ENCODE results near the gene PLET1. TPM values are rescaled to one million over a fixed set of nuclear protein-coding genes. Genes with fewer than 3 reads are reported as not detected.

Gene PLET1
- polyA plus RNA-seq, 6 donors from 2014 or later, result 0.98 TPM; not detected in 5

DNA sequence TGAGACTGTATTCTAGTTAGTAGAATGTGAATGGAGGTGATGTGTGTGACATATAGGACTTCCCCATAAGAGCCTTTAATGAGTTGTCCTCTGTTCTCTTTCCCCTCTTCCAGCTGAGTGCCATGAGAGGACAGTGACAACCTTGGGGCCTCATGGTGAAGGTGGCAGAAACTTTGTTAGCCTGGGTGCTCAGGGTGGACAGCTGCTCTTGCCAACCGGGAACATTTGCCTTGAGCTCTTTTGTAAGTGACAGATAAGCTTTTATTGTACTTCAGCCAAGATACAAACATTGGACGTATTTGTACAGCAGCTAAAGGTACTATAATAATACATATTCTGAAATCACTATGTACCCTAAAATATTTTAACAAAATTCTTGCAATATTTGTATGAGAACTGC lies 33.0 kb upstream of the PLET1 start:
- peaks cover 0 to 2% (median 0%) of the 10 kb centered on the region in 7 donors for H3K9me3 Mint-ChIP-seq
- H3K4me1 Mint-ChIP-seq, result peaks cover 4 to 16% (median 10%) of the 10 kb centered on the region in 3 donors
- H3K27ac Mint-ChIP-seq, result no peak overlapping the region

GRCh38 chr11:112292785-112293407 lies 32.2 kb upstream of the PLET1 start:
- H3K4me3 Mint-ChIP-seq, result no peak overlapping the region
- DNase-seq, result no peak
- peaks cover 0 to 5% (median 0%) of the 10 kb centered on the region in 3 donors for H3K27me3 Mint-ChIP-seq
- no peak for ATAC-seq (ENCODE audit: low read depth in 2 of 2)
- peaks cover 0 to 4% of the 10 kb centered on the region in 2 donors for H3K36me3 Mint-ChIP-seq
- H3K4me1 Mint-ChIP-seq, result peaks cover 4 to 16% (median 10%) of the 10 kb centered on the region in 3 donors
- H3K9me3 Mint-ChIP-seq, result peaks cover 0 to 2% (median 0%) of the 10 kb centered on the region in 7 donors
- peak overlapping the region in 1 of 6 donors; percentile 47 for H3K27ac Mint-ChIP-seq

More for the DNA sequence above, 33.0 kb upstream of the PLET1 start:
- no peaks in the 10 kb centered on the region for H3K27me3 Mint-ChIP-seq
- H3K4me3 Mint-ChIP-seq, result no peak overlapping the region
- H3K36me3 Mint-ChIP-seq, result peaks cover 0 to 4% of the 10 kb centered on the region in 2 donors
- no peak for ATAC-seq (ENCODE audit: low read depth in 2 of 2)
- no peak for DNase-seq

DNA sequence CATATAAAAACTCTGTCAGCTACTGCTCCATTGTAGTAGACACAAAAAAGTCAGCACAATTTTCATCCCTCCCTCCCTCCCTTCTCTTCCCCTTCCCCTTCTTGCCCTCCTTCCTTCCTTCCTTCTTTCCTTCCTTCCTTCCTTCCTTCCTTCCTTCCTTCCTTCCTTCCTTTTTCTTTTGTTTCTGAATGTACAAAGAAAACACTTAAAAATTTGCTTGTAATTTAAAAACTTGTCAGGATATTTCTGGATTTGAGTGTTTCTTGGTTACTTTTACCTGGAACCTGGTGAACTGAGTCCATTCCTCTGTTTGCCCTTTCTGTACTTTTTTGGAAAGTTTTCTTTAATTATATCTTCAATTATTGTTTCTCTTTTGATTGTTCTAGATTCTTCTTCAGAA lies 31.5 kb upstream of the PLET1 start:
- Mint-ChIP-seq H3K4me1 (peaks cover 4 to 16% (median 10%) of the 10 kb centered on the region in 3 donors), H3K4me3 (peak overlapping the region in 1 of 8 donors; percentile 49), H3K27me3 (peaks cover 0 to 7% (median 0%) of the 10 kb centered on the region in 3 donors), H3K36me3 (peaks cover 0 to 4% of the 10 kb centered on the region in 2 donors), H3K27ac (peak overlapping the region in 2 of 6 donors; percentile 47 to 78), H3K9me3 (peaks cover 0 to 2% (median 0%) of the 10 kb centered on the region in 7 donors)
- ATAC-seq (ENCODE audit: low read depth in 2 of 2) (no peak), DNase-seq (no peak)

DNA sequence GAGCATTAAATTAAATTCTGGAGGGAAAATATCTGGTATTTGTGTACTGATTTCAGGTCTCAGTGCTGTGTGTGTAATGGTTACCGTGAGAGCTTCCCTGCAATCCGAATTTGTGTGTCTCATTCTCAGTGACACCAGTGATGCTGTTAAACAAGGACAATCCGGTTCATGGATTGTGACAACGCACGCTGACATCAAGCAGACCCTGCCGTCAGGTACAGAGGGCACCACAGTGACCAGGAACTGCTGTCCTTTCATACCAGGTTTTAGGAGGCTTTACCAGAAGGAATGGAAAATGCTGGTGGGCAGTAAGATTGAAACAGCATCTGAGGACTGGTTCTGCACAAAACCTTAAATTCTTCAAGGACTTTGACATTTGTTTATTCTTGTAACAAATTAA lies 30.5 kb upstream of the PLET1 start:
- H3K27ac Mint-ChIP-seq, result peak overlapping the region in 1 of 6 donors; percentile 3
- H3K27me3 Mint-ChIP-seq, result peaks cover 0 to 7% (median 0%) of the 10 kb centered on the region in 3 donors
- no peak for ATAC-seq (ENCODE audit: low read depth in 2 of 2)
- peak overlapping the region in 1 of 8 donors; percentile 19 for H3K4me3 Mint-ChIP-seq
- peaks cover 4 to 16% (median 10%) of the 10 kb centered on the region in 3 donors for H3K4me1 Mint-ChIP-seq
- H3K36me3 Mint-ChIP-seq, result peaks cover 0 to 4% of the 10 kb centered on the region in 2 donors
- peaks cover 0 to 2% (median 0%) of the 10 kb centered on the region in 7 donors for H3K9me3 Mint-ChIP-seq
- DNase-seq, result no peak

GRCh38 chr11:112290493-112290850 lies 29.8 kb upstream of the PLET1 start:
- peaks cover 0 to 2% (median 0%) of the 10 kb centered on the region in 7 donors for H3K9me3 Mint-ChIP-seq
- DNase-seq (no peak), ATAC-seq (ENCODE audit: low read depth in 2 of 2) (no peak)
- H3K4me1 Mint-ChIP-seq, result peaks cover 4 to 16% (median 10%) of the 10 kb centered on the region in 3 donors
- peak overlapping the region; percentile 71 to 90 (median 83) for H3K4me3 Mint-ChIP-seq
- H3K27ac Mint-ChIP-seq, result peak overlapping the region in 5 of 6 donors; percentile 22 to 76 (median 72)
- peaks cover 0 to 7% (median 5%) of the 10 kb centered on the region in 3 donors for H3K27me3 Mint-ChIP-seq
- H3K36me3 Mint-ChIP-seq, result peaks cover 4 to 5% of the 10 kb centered on the region in 2 donors

- peaks cover 4 to 5% of the 10 kb centered on the region in 2 donors for H3K36me3 Mint-ChIP-seq
- peaks cover 0 to 7% (median 5%) of the 10 kb centered on the region in 3 donors for H3K27me3 Mint-ChIP-seq
- peaks cover 0 to 2% (median 0%) of the 10 kb centered on the region in 7 donors for H3K9me3 Mint-ChIP-seq
- H3K27ac Mint-ChIP-seq, result peak overlapping the region in 5 of 6 donors; percentile 22 to 78 (median 74)
- ATAC-seq (ENCODE audit: low read depth in 2 of 2) (peak; percentile 94 to 96), DNase-seq (peak; percentile 84)
- peak overlapping the region; percentile 71 to 90 (median 83) for H3K4me3 Mint-ChIP-seq
- H3K4me1 Mint-ChIP-seq, result peaks cover 4 to 16% (median 10%) of the 10 kb centered on the region in 3 donors
Measured at GRCh38 chr11:112289588-112290492, 29.2 kb upstream of the PLET1 start.

DNA sequence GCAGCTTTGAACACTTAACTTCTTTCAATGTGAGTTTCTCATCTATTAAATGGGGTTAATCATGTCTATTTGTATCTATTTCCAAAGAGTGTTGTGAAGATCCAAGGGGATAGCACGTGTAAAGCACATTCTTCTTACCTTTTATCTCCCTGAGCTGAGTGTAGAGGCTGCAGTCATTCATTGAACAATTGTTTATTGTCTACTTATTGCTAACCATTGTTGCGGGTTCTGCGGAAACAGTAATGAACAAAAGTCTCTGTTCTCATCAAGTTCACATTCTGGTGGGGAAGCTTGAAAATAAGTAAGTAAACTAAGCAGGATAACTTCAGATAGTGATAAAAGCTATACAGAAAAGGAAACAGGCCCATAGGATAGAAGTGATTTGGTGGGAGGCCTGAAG lies 27.4 kb upstream of the PLET1 start:
- peaks cover 0 to 2% (median 0%) of the 10 kb centered on the region in 7 donors for H3K9me3 Mint-ChIP-seq
- H3K4me3 Mint-ChIP-seq, result peak overlapping the region in 4 of 8 donors; percentile 17 to 78 (median 37)
- no peak overlapping the region for H3K27ac Mint-ChIP-seq
- peaks cover 0 to 7% (median 5%) of the 10 kb centered on the region in 3 donors for H3K27me3 Mint-ChIP-seq
- DNase-seq, result no peak
- ATAC-seq (ENCODE audit: low read depth in 2 of 2), result no peak
- peaks cover 0 to 5% of the 10 kb centered on the region in 2 donors for H3K36me3 Mint-ChIP-seq
- peaks cover 4 to 16% (median 10%) of the 10 kb centered on the region in 3 donors for H3K4me1 Mint-ChIP-seq

DNA sequence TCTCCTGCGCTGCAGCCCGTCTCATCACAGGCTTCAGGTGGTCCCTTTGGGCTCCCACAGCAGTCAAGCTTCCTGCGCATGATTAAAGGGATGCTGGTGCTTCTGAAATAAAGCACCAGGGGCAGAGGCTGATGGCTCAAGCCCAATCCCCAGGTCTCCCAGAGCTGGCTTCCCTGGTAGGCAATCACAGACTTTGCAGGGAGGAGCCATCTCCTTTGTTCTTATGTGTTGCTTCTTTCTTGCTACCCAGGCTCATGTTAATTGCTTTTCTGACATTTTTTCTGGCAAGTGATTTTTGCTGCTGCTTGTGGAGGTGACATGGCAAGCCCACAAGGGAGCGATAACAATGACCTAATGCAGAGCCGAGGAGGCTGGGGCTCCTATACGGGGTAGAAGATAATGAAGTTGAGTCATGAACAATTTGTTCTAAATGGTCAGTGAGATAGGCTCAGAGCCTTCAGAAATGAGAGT lies 25.2 kb upstream of the PLET1 start:
- Mint-ChIP-seq H3K27ac (no peak overlapping the region), H3K4me1 (peaks cover 6 to 15% (median 9%) of the 10 kb centered on the region in 3 donors), H3K9me3 (no peaks in the 10 kb centered on the region), H3K36me3 (peaks cover 0 to 5% of the 10 kb centered on the region in 2 donors), H3K27me3 (peaks cover 0 to 7% (median 5%) of the 10 kb centered on the region in 3 donors), H3K4me3 (peak overlapping the region in 1 of 8 donors; percentile 47)
- ATAC-seq (ENCODE audit: low read depth in 2 of 2) (no peak), DNase-seq (no peak)

DNA sequence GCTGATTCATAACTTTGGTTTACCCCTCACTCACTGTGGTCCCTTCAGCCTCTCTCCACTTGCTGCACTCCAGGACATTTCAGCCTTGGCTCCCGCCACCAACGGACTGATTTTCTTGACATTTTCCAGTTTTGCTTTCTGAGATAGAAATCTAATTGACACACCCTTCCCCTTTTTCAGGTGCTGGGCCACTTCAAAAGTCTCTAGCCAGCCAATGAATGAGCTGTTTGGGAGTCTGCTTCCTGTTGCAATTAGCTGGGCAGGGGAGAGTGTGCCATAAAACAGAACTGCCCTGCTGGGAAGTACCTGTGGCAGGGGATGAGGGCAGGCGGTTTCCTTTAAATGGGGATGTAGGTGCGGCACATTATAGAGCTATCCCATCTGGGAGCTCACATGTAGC lies 21.1 kb upstream of the PLET1 start:
- ATAC-seq (ENCODE audit: low read depth in 2 of 2) (no peak), DNase-seq (no peak)
- Mint-ChIP-seq H3K36me3 (peaks cover 0 to 5% of the 10 kb centered on the region in 2 donors), H3K4me1 (peaks cover 13 to 19% (median 14%) of the 10 kb centered on the region in 3 donors), H3K27ac (peak overlapping the region in 1 of 6 donors; percentile 24), H3K4me3 (peak overlapping the region in 6 of 8 donors; percentile 59 to 95 (median 70)), H3K9me3 (no peaks in the 10 kb centered on the region), H3K27me3 (peaks cover 0 to 5% (median 0%) of the 10 kb centered on the region in 3 donors)

- no peaks in the 10 kb centered on the region for H3K27me3 Mint-ChIP-seq
- peaks cover 13 to 19% (median 14%) of the 10 kb centered on the region in 3 donors for H3K4me1 Mint-ChIP-seq
- ATAC-seq (ENCODE audit: low read depth in 2 of 2) (peak; percentile 87 to 88), DNase-seq (peak; percentile 73)
- H3K36me3 Mint-ChIP-seq, result peaks cover 0 to under 1% of the 10 kb centered on the region in 2 donors
- H3K4me3 Mint-ChIP-seq, result peak overlapping the region; percentile 92 to 98 (median 96)
- H3K9me3 Mint-ChIP-seq, result no peaks in the 10 kb centered on the region
- peak overlapping the region; percentile 75 to 91 (median 86) for H3K27ac Mint-ChIP-seq
Measured at GRCh38 chr11:112280268-112281126, 19.8 kb upstream of the PLET1 start.

DNA sequence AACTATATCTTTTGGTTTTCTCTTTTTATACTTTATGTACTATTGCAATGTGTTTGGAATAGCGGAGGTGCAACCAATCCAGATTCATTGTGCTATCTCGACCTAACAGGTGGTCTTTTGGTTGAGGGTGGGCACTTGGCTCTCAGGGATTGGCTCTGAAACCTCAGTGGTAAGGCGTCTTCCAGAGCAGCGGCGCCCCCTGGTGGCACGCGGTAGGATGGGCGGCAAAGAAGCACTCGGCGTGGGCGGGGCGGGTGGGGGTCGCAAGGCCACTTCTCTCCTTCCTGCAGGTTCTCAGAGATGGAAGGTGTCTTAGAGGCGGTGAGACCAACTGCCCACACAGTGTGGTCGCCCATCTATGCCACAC lies 19.2 kb upstream of the PLET1 start:
- H3K27ac Mint-ChIP-seq, result peak overlapping the region in 4 of 6 donors; percentile 32 to 84 (median 68)
- H3K36me3 Mint-ChIP-seq, result no peaks in the 10 kb centered on the region
- H3K4me1 Mint-ChIP-seq, result peaks cover 13 to 19% (median 14%) of the 10 kb centered on the region in 3 donors
- ATAC-seq (ENCODE audit: low read depth in 2 of 2) (peak; percentile 72 to 75), DNase-seq (peak; percentile 73)
- H3K4me3 Mint-ChIP-seq, result peak overlapping the region; percentile 92 to 98 (median 96)
- no peaks in the 10 kb centered on the region for H3K9me3 Mint-ChIP-seq
- no peaks in the 10 kb centered on the region for H3K27me3 Mint-ChIP-seq

GRCh38 chr11:112278803-112279202 lies 18.1 kb upstream of the PLET1 start:
- Mint-ChIP-seq H3K27ac (no peak overlapping the region), H3K36me3 (no peaks in the 10 kb centered on the region), H3K4me3 (peak overlapping the region in 2 of 8 donors; percentile 1 to 42), H3K4me1 (peaks cover 13 to 21% (median 14%) of the 10 kb centered on the region in 3 donors), H3K27me3 (no peaks in the 10 kb centered on the region), H3K9me3 (no peaks in the 10 kb centered on the region)
- ATAC-seq (ENCODE audit: low read depth in 2 of 2) (no peak), DNase-seq (no peak)
